ENCODE data around the gene BICD1.
"Not testable (repeated sequence)": the region's sequence is repeated elsewhere in the genome, so short reads cannot be mapped to it uniquely, and the experiment has no call there.

The BICD1 gene

GRCh38 chr12:32106517-32107358 lies at the start of gene BICD1:
Gene BICD1 (plus strand): TSS chr12:32106847. CDS start chr12:32107332, 485 bp downstream.
- DNase-seq, result peak; percentile 83

GRCh38 chr12:32061033-32061432 lies 45.6 kb upstream of the BICD1 start:
- DNase-seq, result no peak

GRCh38 chr12:32062881-32063280 lies 43.8 kb upstream of the BICD1 start:
- no peak for DNase-seq

- no peak for DNase-seq
Observed at GRCh38 chr12:32063796-32064195, 42.9 kb upstream of the BICD1 start.

- DNase-seq, result no peak
Observed at GRCh38 chr12:32066206-32066605, 40.4 kb upstream of the BICD1 start.

GRCh38 chr12:32069071-32069470 lies 37.6 kb upstream of the BICD1 start:
- no peak for DNase-seq

GRCh38 chr12:32069731-32070130 lies 36.9 kb upstream of the BICD1 start:
- DNase-seq, result no peak

- no peak for DNase-seq
Observed at GRCh38 chr12:32070370-32070769, 36.3 kb upstream of the BICD1 start.

- no peak for DNase-seq
Observed at GRCh38 chr12:32072102-32072501, 34.5 kb upstream of the BICD1 start.

- DNase-seq, result no peak
Observed at GRCh38 chr12:32074432-32074831, 32.2 kb upstream of the BICD1 start.

GRCh38 chr12:32076941-32077340 lies 29.7 kb upstream of the BICD1 start:
- DNase-seq, result no peak

- no peak for DNase-seq
Observed at GRCh38 chr12:32080435-32080834, 26.2 kb upstream of the BICD1 start.

- no peak for DNase-seq
Observed at GRCh38 chr12:32083489-32083888, 23.2 kb upstream of the BICD1 start.

- DNase-seq, result no peak
Observed at GRCh38 chr12:32084017-32084688, 22.5 kb upstream of the BICD1 start.

- DNase-seq, result no peak
Observed at GRCh38 chr12:32084753-32085152, 21.9 kb upstream of the BICD1 start.

GRCh38 chr12:32087306-32087705 lies 19.3 kb upstream of the BICD1 start:
- no peak for DNase-seq

GRCh38 chr12:32089156-32089555 lies 17.5 kb upstream of the BICD1 start:
- no peak for DNase-seq

GRCh38 chr12:32089586-32089985 lies 17.1 kb upstream of the BICD1 start:
- no peak for DNase-seq

GRCh38 chr12:32091696-32092095 lies 15.0 kb upstream of the BICD1 start:
- no peak for DNase-seq

GRCh38 chr12:32098112-32098511 lies 8.5 kb upstream of the BICD1 start:
- no peak for DNase-seq

GRCh38 chr12:32099275-32099674 lies 7.4 kb upstream of the BICD1 start:
- DNase-seq, result not testable (repeated sequence)

GRCh38 chr12:32100361-32100760 lies 6.3 kb upstream of the BICD1 start:
- DNase-seq, result no peak

GRCh38 chr12:32100888-32101287 lies 5.8 kb upstream of the BICD1 start:
- DNase-seq, result no peak

GRCh38 chr12:32102234-32102633 lies 4.4 kb upstream of the BICD1 start:
- DNase-seq, result no peak

Data from CD4-positive, alpha-beta T cell treated with Interleukin-6 for 4 hours (primary cell).